Middle frontal gyrus (tissue), 1 donor: ENCODE data around the gene BNC2.
"Not testable (repeated sequence)": the region's sequence is repeated elsewhere in the genome, so short reads cannot be mapped to it uniquely, and the experiment has no call there.

ENCODE experiments used
- DNase-seq: peaks from one replicate; pipeline ENCODE4 v3.0.0-alpha.2; 2015; ENCODE audit warnings: low spot score; ENCODE audit errors: extremely low spot score

BNC2 gene, protein sequence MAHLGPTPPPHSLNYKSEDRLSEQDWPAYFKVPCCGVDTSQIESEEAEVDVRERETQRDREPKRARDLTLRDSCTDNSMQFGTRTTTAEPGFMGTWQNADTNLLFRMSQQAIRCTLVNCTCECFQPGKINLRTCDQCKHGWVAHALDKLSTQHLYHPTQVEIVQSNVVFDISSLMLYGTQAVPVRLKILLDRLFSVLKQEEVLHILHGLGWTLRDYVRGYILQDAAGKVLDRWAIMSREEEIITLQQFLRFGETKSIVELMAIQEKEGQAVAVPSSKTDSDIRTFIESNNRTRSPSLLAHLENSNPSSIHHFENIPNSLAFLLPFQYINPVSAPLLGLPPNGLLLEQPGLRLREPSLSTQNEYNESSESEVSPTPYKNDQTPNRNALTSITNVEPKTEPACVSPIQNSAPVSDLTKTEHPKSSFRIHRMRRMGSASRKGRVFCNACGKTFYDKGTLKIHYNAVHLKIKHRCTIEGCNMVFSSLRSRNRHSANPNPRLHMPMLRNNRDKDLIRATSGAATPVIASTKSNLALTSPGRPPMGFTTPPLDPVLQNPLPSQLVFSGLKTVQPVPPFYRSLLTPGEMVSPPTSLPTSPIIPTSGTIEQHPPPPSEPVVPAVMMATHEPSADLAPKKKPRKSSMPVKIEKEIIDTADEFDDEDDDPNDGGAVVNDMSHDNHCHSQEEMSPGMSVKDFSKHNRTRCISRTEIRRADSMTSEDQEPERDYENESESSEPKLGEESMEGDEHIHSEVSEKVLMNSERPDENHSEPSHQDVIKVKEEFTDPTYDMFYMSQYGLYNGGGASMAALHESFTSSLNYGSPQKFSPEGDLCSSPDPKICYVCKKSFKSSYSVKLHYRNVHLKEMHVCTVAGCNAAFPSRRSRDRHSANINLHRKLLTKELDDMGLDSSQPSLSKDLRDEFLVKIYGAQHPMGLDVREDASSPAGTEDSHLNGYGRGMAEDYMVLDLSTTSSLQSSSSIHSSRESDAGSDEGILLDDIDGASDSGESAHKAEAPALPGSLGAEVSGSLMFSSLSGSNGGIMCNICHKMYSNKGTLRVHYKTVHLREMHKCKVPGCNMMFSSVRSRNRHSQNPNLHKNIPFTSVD

DNA sequence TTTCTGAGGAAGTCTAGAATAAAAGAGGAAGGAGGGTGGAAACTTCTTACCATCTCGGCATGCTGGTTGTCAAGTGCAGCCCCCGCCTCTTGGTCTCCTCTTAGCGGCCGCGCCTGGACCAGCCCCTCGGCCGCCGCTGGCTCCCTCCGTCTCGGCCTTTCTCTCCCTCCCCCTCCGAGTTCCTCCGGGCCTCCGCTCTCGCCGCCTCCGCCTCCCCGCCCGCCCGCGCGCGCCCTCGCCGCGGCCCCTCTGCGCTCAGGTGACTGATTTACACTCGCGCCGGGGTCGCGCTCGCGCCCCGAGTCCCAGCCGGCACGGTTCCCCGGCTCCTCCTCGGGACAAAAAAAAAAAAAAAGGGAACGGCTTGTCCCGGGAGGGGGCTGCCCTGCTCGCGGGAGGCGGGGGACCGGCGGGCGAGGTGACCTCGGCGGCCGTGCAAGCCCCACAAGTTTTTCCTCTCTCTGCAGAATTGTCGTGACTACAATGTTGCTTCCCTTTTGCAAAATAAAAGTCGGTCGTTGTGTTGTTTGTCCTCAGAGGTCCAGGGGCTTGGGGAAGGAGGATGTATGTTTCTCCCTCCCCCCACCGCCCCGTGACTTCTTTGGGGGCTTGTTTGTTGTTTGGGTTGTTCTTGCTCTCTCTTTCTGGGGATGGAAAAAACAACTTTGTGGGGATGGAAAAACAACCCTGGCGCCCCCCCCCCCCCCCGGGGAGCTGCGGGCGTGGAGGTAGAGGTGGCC, at the start of gene BNC2:
BNC2 (minus strand) TSS at position 75 of the 740 bp plus-strand sequence; CDS start at position 53, 22 bp downstream.
- DNase-seq = no peak

GRCh38 chr9:16918920-16919319, 48.5 kb upstream of the BNC2 start:
- no peak for DNase-seq

GRCh38 chr9:16915126-16915831, 44.8 kb upstream of the BNC2 start:
- DNase-seq = no peak

GRCh38 chr9:16912197-16912596, 41.7 kb upstream of the BNC2 start:
- DNase-seq = no peak

- DNase-seq = not testable (repeated sequence)
Measured at GRCh38 chr9:16908206-16908605, 37.7 kb upstream of the BNC2 start.

GRCh38 chr9:16904655-16905054, 34.2 kb upstream of the BNC2 start:
- no peak for DNase-seq

- no peak for DNase-seq
Measured at GRCh38 chr9:16901590-16901989, 31.1 kb upstream of the BNC2 start.

- no peak for DNase-seq
Measured at GRCh38 chr9:16899606-16900005, 29.1 kb upstream of the BNC2 start.

DNA sequence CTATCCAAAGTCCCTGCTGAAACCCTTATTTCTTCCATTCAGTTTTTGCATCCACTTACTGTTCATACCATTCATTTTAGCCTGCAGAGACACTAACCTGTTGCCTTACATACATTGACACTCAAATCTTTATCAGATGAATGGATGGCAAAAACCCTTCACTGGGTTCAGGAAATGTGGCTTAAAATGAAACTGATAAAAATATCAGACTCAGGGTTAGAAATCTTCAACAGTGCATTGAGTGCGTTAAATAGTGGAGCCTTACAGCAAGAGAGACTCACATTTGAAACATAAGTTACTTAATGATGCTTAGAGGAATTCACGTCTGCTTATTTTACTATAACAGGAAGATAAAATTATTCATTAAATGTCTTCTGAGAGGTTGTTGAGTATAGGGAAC, 28.0 kb upstream of the BNC2 start:
- DNase-seq = no peak

DNA sequence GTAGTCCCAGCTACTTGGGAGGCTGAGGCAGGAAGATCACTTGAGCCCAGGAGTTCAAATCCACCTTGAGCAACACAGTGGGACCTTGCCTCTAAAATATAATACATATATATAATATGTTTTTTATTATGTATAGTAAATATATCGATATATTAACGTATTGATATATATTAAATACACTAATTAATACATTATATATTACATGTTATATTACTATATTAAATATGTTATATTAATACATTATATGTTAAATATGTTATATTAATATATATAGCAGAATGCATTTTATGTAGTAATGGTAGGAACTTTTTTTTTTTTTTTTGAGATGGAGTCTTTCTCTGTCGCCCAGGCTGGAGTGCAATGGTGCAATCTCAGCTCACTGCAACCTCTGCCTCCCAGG, 18.1 kb upstream of the BNC2 start:
- no peak for DNase-seq

GRCh38 chr9:16885931-16886330, 15.5 kb upstream of the BNC2 start:
- no peak for DNase-seq

GRCh38 chr9:16884952-16885513, 14.6 kb upstream of the BNC2 start:
- no peak for DNase-seq

GRCh38 chr9:16884373-16884772, 13.9 kb upstream of the BNC2 start:
- no peak for DNase-seq

DNA sequence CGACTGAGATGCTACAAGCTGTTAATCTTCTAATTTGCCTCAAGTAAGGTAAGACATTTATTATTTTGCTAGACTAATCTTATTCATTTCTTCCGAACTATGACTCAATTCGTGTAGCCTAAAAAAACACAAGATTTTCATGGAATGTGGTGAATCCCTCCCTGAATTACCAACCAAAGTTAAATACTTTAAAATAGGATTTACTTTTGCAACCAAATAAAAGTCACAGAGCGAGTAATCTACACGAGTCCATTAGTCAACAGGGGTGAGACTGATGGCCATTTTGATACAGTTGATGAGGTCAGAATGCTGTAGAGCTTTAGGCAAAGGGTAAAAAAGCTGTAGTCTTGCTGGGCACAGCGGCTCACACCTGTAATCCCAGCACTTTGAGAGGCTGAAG, 13.1 kb upstream of the BNC2 start:
- DNase-seq = no peak

- DNase-seq = not testable (repeated sequence)
Measured at GRCh38 chr9:16882440-16882839, 12.0 kb upstream of the BNC2 start.

DNA sequence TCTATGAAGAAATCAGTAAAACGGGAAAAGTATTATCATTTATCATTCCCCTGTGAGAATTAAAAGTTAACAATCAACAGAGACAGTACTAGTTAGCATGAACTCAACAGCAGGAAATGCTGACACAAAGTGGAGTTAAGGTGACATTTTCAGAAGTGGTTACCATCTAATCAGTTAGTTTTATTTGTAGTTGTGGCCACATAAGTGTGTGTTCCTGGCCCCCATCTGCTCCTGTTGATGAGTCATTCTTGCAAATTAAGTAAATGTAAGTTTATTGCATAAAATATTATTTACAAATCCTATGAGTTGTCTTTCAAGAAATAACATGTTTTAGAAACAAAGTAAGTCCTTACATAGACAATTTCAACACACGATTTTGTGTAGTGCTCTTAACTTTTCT, 8.9 kb upstream of the BNC2 start:
- DNase-seq = no peak

- DNase-seq = no peak
Measured at GRCh38 chr9:16877256-16877655, 6.8 kb upstream of the BNC2 start.

- no peak for DNase-seq
Measured at GRCh38 chr9:16873126-16873802, 2.8 kb upstream of the BNC2 start.

GRCh38 chr9:16871336-16872151, 1.1 kb upstream of the BNC2 start:
- DNase-seq = no peak
